HG02610 (cell line): ENCODE results near the gene AP1S1.
A peak's percentile ranks its signal among the peaks of the same experiment; 100 is the strongest.
"Not testable (repeated sequence)": the region's sequence is repeated elsewhere in the genome, so short reads cannot be mapped to it uniquely, and the experiment has no call there.

Source experiments
- ATAC-seq: cut with Tn5 transposase; IDR thresholded peaks from one replicate; pipeline ENCODE4 v1.9.1; 2021; ENCODE audit warnings: mild to moderate bottlenecking, moderate library complexity; ENCODE audit not compliant: unreplicated experiment

AP1S1 gene

GRCh38 chr7:101153969-101154692 is at the start of gene AP1S1:
Gene AP1S1 (plus strand): TSS chr7:101154476. CDS start chr7:101154515, 39 bp downstream.
- peak; percentile 73 for ATAC-seq

GRCh38 chr7:101104799-101105198 is 49.5 kb upstream of the AP1S1 start:
- no peak for ATAC-seq

- ATAC-seq = not testable (repeated sequence)
Observed at GRCh38 chr7:101105248-101105647, 49.0 kb upstream of the AP1S1 start.

- no peak for ATAC-seq
Observed at GRCh38 chr7:101106386-101106785, 47.9 kb upstream of the AP1S1 start.

- no peak for ATAC-seq
Observed at GRCh38 chr7:101108330-101108857, 45.9 kb upstream of the AP1S1 start.

GRCh38 chr7:101108961-101109360 is 45.3 kb upstream of the AP1S1 start:
- ATAC-seq = no peak

- no peak for ATAC-seq
Observed at GRCh38 chr7:101109368-101109767, 44.9 kb upstream of the AP1S1 start.

- ATAC-seq = no peak
Observed at GRCh38 chr7:101111261-101111660, 43.0 kb upstream of the AP1S1 start.

GRCh38 chr7:101112233-101112632 is 42.0 kb upstream of the AP1S1 start:
- ATAC-seq = no peak

GRCh38 chr7:101113140-101113539 is 41.1 kb upstream of the AP1S1 start:
- not testable (repeated sequence) for ATAC-seq

- ATAC-seq = no peak
Observed at GRCh38 chr7:101113836-101114235, 40.4 kb upstream of the AP1S1 start.

- no peak for ATAC-seq
Observed at GRCh38 chr7:101114492-101114891, 39.8 kb upstream of the AP1S1 start.

- ATAC-seq = no peak
Observed at GRCh38 chr7:101115215-101115614, 39.1 kb upstream of the AP1S1 start.

- no peak for ATAC-seq
Observed at GRCh38 chr7:101116898-101117297, 37.4 kb upstream of the AP1S1 start.

GRCh38 chr7:101118856-101119255 is 35.4 kb upstream of the AP1S1 start:
- ATAC-seq = no peak

GRCh38 chr7:101119876-101120275 is 34.4 kb upstream of the AP1S1 start:
- ATAC-seq = no peak

GRCh38 chr7:101120315-101120714 is 34.0 kb upstream of the AP1S1 start:
- no peak for ATAC-seq

GRCh38 chr7:101121631-101121990 is 32.7 kb upstream of the AP1S1 start:
- not testable (repeated sequence) for ATAC-seq

GRCh38 chr7:101121991-101122932 is 32.0 kb upstream of the AP1S1 start:
- ATAC-seq = no peak

- ATAC-seq = no peak
Observed at GRCh38 chr7:101122933-101123702, 31.2 kb upstream of the AP1S1 start.

GRCh38 chr7:101123703-101124068 is 30.6 kb upstream of the AP1S1 start:
- no peak for ATAC-seq
